ENCODE results near the gene KCNMB2. TPM values are rescaled to one million over a fixed set of nuclear protein-coding genes. Genes with fewer than 3 reads are reported as not detected.
"Not testable (repeated sequence)": the region's sequence is repeated elsewhere in the genome, so short reads cannot be mapped to it uniquely, and the experiment has no call there.

Gene KCNMB2
- polyA plus RNA-seq (ENCODE audit: insufficient read length in 4 of 4) = 10 to 100 TPM; 18.2 to 36.7 (median 27.1) TPM

DNA sequence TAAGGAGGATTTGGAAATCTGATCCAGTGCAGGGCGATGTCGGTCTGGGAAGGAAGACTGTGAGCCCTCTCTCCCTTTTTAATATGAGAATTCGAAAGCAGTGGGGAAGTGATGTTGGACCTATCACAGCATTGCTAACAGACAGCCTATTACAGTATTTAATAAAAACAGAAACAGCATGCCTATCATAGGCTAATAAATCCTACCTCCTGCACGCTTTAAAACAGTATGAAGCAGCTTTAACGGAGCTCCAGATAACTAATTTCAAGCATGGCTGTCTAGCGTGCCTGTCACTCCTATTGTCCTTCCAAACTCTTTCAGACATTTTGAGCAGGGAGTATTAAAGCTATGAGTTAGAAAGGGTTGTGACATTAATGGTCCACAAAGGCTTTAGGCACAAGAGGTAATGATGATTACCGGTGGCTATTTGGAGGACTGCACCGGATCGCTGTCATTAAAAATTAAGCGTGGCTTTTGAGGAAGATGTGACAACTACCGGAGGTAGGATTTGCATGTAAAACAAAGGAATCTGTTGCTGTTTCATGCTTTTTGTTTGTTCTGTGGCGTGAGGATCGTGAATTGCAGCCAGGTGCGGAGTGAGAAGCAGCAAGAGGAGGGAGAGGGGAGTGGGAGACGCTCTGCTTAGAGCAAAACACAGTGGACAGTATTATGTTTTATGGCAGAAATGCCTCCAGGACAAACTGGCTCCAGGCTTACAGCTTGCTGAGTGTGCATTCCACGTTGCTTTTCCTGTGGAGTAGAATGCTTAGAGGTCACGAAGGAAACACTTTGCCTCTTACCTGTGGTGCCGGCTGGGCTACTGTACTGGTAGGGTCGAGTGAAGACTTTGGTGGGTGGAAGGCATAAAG is at the start of gene KCNMB2:
Gene KCNMB2 (plus strand): TSS at position 226 of the 869 bp plus-strand sequence.
- peak in 1 of 4 donors; percentile 36 for DNase-seq (ENCODE audit: low read depth in 4 of 4, low spot score in 3 of 4)

DNA sequence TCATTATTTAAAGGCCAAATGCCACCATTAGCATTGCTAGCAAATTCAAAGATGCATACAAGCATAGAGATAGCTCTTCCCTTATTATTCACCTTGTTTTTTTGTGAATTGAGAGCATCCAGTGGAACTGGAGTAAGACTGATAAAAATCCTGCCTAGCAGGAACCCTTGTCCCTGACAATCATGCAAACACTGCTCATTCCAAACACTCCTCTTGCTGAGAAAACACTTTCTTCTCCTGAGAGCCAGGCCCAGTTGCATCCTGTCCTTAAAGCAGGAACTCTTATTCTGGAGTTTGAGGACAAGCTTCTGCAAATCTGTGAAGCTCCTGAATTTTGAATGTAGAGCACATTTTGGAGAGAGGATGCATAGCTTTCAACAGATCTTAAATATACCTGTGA is 49.3 kb upstream of the KCNMB2 start:
- no peak for DNase-seq (ENCODE audit: low read depth in 4 of 4, low spot score in 3 of 4)

DNA sequence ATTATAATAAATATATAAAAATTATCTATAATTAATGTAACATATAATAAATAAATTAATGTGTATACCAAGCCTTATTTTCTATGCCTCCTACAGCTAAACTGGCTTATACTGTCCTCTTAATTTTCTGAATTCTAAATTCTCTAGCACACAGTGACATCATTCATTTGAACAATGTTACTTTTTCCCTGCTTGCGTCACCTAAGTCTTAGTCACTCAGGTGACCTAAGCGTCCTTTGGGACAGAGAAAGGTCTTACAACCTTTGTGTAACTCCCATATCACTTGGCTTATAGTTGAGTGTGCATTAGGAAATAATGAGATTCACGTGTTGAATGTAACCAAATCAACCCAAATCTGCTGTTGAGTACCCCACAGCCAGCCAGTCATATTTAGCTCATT is 48.5 kb upstream of the KCNMB2 start:
- no peak for DNase-seq (ENCODE audit: low read depth in 4 of 4, low spot score in 3 of 4)

DNA sequence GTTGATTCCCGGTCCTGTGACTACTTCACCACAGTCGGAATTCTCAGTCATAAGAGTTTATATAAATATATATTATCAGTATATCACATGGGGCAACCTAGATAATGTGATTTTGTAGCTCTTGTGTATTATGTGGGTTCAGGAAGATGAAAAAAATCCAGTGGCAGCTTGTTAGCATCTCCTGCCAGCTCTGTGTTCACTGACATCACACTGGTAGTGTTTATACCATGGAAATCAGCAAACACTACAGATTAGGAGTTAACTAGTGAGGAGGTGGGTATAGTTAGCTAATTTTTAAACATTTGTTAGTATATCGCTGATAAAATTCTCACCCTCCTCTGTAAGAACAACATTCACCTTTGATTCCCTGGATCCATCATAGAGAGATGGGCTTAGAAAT is 44.5 kb upstream of the KCNMB2 start:
- DNase-seq (ENCODE audit: low read depth in 4 of 4, low spot score in 3 of 4) = no peak

DNA sequence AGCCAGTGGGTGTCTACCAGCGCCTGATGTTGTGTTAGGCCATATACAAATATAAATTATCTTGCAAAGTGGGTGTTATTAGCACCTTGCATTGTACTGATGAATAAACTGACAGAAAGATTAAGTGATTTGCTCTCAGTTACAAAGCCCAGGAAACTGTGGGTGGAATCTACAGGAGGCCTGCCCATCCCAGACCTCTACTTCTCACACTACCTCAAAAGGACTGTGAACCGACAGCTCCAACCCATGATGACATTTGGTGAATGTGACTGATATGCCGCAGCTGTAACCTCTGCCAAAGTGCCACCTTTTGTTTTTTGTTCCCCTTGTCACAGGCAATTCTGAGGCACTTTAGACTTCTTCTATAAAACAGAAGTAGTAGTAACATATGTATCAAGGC is 43.7 kb upstream of the KCNMB2 start:
- no peak for DNase-seq (ENCODE audit: low read depth in 4 of 4, low spot score in 3 of 4)

DNA sequence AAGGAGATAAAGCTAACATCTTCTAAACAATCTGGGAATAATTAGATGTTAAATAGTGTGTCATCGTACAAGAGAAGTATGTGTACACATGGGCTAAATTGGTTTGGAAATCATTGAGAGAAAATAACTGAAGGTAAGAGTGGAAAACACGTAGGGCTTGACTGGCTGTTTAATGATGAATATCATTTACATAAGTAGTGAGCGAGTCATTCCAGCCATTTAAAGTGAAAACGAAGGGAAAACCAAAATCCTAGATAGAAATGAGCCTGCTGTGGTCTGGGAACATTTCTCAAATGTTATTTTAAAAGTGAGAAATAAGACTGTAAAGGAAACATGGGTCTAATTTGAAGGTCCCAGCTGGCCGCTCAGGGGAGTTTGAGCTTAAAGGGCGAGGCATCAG is 41.9 kb upstream of the KCNMB2 start:
- no peak for DNase-seq (ENCODE audit: low read depth in 4 of 4, low spot score in 3 of 4)

DNA sequence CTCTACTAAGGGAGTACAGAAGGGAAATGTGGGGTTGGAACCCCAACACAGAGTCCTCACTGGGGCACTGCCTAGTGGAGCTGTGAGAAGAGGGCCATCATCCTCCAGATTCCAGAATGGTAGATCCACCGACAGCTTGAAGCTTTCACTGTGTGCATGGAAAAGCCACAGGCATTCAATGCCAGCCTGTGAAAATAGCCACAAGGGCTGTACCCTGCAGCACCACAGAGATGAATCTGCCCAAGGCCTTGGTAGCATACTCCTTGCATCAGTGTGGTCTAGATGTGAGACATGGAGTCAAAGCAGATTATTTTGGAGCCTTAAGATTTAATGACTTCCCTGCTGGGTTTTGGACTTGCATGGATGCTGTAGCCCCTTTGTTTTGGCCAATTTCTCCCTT is 39.3 kb upstream of the KCNMB2 start:
- no peak for DNase-seq (ENCODE audit: low read depth in 4 of 4, low spot score in 3 of 4)

DNA sequence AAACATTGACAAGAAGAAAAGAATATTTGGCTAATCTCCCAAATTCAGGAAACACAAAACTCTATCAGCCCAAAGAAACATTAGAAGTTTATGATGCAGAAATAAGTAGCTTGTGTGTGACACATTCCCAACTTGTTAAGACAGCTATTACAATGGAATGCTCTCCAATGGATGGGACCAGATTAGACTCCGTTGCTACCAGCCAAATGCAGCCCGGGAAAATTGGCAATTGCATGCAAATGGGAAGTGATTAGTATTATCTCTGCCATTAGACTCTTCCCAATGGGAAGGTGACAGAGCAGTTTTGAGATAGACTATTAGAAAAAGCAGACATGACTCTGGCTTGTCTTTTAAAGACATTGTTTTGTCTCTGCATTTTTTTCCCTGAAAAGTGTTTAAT is 37.4 kb upstream of the KCNMB2 start:
- DNase-seq (ENCODE audit: low read depth in 4 of 4, low spot score in 3 of 4) = no peak

DNA sequence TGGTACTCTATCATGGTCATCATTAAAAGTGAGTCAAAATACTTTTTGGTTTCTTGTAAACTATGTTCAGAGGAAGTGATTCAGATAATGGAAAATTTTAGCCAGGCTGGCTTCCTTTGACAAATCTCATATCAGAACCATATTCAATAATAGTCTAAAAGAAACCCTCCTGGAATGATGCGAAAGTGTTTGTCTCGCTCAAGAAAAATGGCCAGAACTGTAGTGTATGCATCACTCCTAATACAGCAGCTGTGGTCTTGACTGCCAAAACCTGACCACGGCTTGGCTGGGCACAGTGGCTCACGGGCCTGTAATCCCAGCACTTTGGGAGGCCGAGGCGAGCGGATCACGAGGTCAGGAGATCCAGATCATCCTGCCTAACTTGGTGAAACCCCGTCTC is 35.6 kb upstream of the KCNMB2 start:
- no peak for DNase-seq (ENCODE audit: low read depth in 4 of 4, low spot score in 3 of 4)

DNA sequence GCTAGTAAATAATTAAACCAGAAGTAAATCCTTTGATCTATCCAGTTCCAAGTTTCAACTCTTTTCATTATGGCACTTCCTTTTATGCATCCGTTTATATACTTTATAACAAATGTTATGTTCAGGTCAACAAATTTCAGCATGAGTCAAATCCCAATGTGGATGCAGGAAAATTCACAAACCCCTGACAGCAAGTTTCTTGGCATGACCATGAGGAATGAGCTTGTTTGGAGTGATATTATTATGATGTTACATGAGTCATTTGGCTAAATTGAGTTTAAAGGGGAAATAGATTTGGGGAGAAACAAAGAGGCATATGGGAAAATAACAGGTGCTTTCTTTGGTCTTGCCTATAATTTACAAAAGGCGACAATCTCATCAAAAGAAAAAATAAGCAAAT is 32.1 kb upstream of the KCNMB2 start:
- no peak for DNase-seq (ENCODE audit: low read depth in 4 of 4, low spot score in 3 of 4)

DNA sequence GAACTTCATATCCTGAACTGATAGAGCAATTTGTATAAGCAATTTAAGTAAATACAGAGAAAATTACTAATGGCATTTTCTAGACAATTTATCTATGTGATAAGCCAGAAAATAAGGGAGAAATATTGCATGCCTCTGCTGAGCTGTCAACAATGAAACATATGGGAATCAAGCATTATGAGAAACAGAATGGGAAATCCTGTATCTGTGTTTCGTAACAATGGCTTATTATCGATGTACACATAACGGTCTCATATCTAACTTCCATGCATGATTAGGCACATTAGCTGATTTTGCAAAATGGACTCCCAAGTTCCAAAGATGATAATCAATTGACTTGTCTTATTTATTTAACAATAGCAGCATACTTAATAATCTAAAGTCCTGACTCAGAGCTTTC is 30.4 kb upstream of the KCNMB2 start:
- no peak for DNase-seq (ENCODE audit: low read depth in 4 of 4, low spot score in 3 of 4)

DNA sequence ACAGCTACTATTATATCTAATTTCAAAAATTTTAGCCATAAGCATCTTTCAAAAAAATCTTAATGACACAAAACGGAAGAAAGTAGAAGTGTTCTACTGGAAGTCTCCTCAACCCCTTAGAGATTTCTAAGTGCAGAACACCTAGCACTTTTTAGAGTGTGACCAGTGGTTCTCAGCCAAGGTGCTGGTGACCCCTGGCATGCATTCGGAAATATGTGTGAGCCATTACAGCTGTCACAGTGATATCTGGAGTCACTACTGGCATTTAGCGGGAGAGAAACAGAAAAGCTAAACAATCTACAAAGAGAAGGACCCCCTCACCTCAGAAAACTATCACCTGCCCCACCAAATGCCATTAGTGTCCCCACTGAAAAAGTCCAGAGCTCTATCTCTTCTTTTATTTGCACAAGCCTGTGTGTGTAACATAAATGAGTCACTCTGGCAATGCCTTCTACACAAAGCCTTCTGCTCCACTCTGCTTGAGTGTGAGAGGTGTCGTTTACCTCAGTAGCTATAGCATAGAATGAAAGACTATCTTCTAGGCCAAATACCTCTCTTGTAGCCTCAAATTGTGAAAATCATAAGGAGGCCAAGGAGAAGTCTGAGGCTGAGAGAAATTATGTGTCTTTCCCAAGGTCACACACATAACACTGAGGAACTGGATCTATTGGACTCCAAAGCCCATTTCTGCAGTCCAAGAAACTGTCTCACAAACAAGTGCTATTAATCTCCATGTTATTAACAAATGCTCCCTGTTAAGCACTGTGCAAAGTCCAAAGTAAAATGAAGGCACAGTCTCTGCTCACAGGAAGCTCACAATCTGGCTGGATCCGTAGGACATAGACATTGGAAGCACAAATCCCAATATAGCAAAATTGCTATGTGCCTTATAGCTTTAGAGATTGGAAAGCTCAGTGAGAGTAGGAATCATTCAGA is 28.5 kb upstream of the KCNMB2 start:
- DNase-seq (ENCODE audit: low read depth in 4 of 4, low spot score in 3 of 4) = no peak

DNA sequence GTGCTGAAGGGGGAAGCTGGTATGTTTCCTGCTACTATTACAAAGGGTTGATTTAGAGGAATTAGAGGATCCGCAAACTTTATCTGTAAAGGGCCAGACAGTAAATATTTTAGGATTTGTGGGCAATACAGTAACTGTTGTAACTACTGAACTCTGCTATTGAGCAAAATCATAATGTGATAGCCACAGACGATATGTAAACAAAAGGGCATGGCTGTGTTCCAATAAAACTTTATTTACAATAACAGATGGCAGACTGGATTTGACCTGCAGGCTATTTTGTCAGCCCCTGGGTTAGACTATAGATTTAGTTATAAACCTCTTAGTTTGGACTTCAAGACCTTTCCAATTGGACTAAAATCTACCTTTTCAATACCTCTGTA is 27.8 kb upstream of the KCNMB2 start:
- DNase-seq (ENCODE audit: low read depth in 4 of 4, low spot score in 3 of 4) = no peak

DNA sequence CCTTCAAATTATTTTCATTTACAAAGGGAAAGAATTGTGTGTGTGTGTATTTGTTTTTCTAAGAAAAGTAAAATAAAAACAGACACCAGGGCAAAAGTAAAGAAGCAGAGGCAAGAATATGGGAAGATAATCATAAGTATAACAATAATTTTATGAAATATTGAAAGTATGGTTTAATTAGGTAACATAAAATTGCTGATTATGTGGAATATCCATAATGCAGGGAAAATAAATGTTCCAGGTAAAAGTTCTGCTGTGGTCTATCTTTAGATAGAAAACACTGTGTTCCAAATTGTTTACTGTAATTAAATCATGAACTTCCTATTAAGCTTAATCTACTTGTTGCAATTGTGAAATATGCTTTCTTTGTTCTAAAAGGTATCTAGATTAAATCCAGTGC is 25.7 kb upstream of the KCNMB2 start:
- DNase-seq (ENCODE audit: low read depth in 4 of 4, low spot score in 3 of 4) = no peak

DNA sequence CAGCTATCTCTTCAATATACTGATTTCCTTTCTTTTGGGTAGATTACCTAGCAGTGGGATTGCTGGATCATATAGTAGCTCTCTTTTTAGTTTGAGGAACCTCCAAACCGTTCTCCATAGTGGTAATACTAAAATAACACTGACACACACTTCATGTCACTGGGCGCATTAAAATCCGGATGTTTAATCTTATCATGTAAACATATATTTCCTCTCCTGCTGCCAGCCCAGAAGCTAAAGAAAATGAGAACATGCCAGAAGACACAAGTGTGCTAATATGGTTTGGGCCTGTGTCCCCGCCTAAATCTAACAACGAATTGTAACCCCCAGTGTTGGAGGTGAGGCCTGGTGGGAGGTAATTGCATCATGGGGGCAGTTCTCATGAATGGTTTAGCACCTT is 23.6 kb upstream of the KCNMB2 start:
- no peak for DNase-seq (ENCODE audit: low read depth in 4 of 4, low spot score in 3 of 4)

DNA sequence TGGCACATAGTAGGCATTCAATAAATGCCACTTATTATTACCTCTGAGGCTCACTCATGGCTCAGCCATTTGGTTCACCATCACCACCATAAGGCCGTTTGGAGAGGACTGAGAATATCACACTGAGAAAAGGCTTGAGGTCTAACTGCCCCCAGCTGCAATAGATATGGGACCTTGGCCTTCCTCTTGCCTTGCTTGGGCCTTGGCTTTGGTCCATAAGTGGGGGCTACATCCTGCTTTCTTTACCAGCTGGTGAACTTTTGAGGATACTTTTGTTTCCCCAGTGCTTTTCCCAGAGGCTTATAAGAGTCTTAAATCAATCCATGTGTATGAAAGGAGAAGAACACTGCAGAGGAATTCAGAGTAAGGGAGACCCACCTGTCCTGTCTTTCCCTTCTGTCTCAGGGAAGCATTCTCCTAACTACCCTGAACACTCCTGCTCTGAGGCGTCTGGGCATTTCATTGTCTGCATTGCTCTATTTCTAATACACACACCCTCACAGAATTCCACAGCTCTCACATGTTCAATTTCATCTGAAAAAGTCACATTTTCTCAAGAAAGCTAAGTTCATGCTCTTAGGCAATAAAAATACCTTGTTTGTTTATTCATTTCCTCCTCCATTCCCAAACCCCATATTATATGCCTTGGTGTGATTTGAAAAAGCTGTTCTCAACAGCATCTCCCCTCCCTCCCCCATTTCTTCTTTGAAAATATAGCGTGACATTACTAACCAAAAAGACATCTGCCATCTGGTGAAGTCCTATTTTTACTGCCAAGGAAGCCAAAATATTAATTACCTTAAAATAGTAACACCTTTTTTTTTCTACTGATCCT is 22.5 kb upstream of the KCNMB2 start:
- DNase-seq (ENCODE audit: low read depth in 4 of 4, low spot score in 3 of 4) = peak in 2 of 4 donors; percentile 21 to 50

DNA sequence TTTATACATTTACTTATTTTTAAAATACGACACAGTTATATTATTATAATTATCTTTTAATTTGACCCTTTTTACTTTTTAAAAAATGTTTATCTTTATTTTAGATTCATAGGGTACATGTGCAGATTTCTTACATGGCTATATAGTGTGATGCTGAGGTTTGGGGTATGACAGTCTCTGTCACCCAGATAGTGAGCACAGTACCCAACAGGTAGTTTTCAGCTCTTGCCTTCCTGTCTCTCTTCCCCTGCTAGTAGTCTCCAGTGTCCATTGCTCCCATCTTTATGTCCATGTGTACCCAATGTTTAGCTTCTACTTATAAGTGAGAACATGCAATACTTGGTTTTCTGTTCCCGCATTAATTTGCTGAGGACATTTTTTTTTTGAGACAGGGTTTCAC is 21.8 kb upstream of the KCNMB2 start:
- DNase-seq (ENCODE audit: low read depth in 4 of 4, low spot score in 3 of 4) = no peak

DNA sequence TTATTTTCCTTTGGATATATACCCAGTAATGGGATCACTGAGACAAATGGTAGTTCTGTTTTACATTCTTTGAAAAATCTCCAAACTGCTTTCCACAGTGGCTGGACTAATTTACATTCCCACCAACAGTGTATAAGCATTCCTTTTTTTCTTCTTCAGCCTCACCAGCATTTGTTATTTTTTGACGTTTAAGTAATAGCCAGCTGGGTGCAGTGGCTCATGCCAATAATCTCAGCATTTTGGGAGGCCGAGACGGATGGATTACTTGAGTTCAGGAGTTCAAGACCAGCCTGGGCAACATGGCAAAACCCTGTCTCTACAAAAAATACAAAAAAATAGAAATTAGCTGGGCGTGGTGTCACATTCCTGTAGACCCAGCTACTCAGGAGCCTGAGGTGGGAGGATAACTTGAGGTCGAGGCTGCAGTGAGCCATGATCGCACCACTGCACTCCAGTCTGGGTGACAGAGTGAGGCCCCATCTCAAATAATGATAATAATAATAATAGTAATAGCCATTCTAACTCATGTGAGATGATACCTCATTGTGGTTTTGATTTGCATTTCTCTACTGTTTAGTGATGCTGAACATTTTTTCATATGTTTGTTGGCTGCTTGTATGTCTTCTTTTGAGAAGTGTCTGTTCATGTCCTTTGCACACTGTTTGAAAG is 21.0 kb upstream of the KCNMB2 start:
- DNase-seq (ENCODE audit: low read depth in 4 of 4, low spot score in 3 of 4) = not testable (repeated sequence)

DNA sequence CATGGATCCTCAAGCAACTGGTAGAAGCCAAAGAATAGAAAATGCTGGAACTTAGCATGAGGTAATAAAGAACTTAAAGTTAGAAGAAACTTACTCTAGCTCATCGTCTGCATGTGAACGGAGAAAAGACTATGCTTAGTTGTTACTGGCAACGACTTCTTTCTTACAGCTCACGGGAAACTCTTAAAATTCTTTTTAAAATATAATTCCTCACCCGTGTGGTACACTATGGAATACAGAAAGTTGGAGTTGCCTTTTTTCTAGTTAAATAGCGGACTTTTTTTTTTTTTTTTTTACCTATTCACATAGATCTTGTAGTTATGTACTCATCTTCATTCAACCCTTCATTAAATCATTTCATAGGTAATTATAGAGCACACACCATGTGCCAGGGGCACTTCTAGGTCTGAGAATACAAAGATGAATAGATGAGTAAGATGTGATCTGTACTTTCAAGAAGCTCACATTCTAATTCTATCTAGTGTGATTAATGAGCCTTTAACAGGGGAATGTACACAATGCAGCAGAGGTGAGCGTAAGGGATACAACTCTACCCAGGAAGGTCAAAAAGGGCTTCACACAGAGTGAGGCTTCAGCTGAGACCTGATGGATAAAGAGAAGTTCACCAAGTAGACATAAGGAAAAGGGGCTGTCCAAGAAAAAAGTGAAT is 18.4 kb upstream of the KCNMB2 start:
- DNase-seq (ENCODE audit: low read depth in 4 of 4, low spot score in 3 of 4) = no peak

Measured in left renal pelvis (tissue), 4 donors.